22Rv1 (cell line): ENCODE results near the gene AQP1.

Experiments
- ZFX ChIP-seq: fragments of 450-650 bp; IDR thresholded peaks from 2 replicates; pipeline ENCODE4 v1.6.1; 2017; ENCODE audit warnings: antibody characterized with exemption, borderline replicate concordance
- TF ChIP-seq, protein P1 (sequence below): fragments of 450-650 bp; IDR thresholded peaks from 2 replicates; pipeline ENCODE4 v1.5.1; 2017; ENCODE audit warnings: mild to moderate bottlenecking

DNA sequence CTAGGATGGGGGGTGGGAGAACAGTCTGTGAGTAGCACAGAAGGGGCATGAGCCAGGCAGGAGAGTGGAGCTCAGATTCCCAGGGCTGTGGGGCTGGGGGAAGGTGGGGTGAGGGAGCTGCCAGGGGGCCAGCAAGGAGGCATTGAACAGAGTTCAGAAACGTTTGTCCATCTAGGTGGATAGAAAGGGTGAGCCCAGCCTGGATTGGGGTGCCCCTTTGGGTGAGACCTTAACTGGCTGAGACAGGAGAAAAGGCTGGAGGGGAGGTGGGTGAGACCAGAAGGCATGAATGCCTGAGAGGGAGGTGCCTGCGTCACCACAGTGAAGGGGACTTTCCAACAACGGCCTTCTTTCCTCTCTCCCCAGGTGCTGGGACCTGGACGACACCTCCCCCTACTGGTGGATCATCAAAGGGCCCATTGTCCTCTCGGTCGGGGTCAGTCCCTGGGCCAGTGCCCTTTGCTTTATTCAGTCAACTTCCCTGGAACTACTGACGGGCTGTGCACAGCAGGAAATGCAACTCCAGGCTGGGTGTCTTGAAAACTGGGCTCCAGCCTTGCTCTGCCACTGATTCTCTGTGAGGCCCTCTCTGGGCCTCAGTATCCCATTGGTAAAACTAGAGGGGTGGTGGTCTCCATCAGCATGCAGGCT, 63.1 kb downstream of the AQP1 start:
- TF ChIP-seq, protein P1, sequence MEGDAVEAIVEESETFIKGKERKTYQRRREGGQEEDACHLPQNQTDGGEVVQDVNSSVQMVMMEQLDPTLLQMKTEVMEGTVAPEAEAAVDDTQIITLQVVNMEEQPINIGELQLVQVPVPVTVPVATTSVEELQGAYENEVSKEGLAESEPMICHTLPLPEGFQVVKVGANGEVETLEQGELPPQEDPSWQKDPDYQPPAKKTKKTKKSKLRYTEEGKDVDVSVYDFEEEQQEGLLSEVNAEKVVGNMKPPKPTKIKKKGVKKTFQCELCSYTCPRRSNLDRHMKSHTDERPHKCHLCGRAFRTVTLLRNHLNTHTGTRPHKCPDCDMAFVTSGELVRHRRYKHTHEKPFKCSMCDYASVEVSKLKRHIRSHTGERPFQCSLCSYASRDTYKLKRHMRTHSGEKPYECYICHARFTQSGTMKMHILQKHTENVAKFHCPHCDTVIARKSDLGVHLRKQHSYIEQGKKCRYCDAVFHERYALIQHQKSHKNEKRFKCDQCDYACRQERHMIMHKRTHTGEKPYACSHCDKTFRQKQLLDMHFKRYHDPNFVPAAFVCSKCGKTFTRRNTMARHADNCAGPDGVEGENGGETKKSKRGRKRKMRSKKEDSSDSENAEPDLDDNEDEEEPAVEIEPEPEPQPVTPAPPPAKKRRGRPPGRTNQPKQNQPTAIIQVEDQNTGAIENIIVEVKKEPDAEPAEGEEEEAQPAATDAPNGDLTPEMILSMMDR, result peak; percentile 93
- TF ChIP-seq ZFX, result no peak
